HFFc6 (cell line): ENCODE data around the gene DMKN. TPM values are rescaled to one million over a fixed set of nuclear protein-coding genes. Genes with fewer than 3 reads are reported as not detected.

Source experiments
- DNase-seq: peaks from one replicate; pipeline ENCODE4 v3.0.0-alpha.2; 2018
- H3K27ac Mint-ChIP-seq: 2 replicates; pipeline ENCODE4 v1.8.0; 2020; ENCODE audit warnings: mild to moderate bottlenecking, mixed read lengths
- H3K27me3 Mint-ChIP-seq: 2 replicates; pipeline ENCODE4 v1.8.0; 2021; ENCODE audit warnings: mild to moderate bottlenecking, moderate library complexity, mixed read lengths; ENCODE audit not compliant: insufficient read depth
- H3K36me3 Mint-ChIP-seq: 2 replicates; pipeline ENCODE4 v1.8.0; 2021; ENCODE audit warnings: low read depth, mixed read lengths
- H3K4me1 Mint-ChIP-seq: 2 replicates; pipeline ENCODE4 v1.8.0; 2020; ENCODE audit warnings: low read depth, mixed read lengths
- H3K4me3 Mint-ChIP-seq: 2 replicates; pipeline ENCODE4 v1.8.0; 2020; ENCODE audit warnings: mild to moderate bottlenecking, moderate library complexity, mixed read lengths
- H3K9me3 Mint-ChIP-seq: 2 replicates; pipeline ENCODE4 v1.8.0; 2020; ENCODE audit warnings: mild to moderate bottlenecking, mixed read lengths
- CTCF ChIP-seq: fragments of 200-600 bp; sonication (generic); IDR thresholded peaks from 2 replicates; pipeline ENCODE4 v1.5.0; 2021; ENCODE audit warnings: antibody characterized with exemption, mild to moderate bottlenecking
- total RNA-seq, 6 experiments: library from RNA; stranded (reverse); fragmentation: NEBNext Ultra II Directional; extraction: Animal tissue kit (Norgen Biotek cat#: 25700); gene quantifications; 2 replicates in 1 of 6; 3 replicates in 5 of 6; pipeline ENCODE4 v1.2.3, GENCODE V29; 2021

The DMKN gene
- total RNA-seq, 6 experiments from 2014 or later, result 0.27 to 0.75 (median 0.73) TPM; not detected in 3

- H3K4me1 Mint-ChIP-seq, result no peaks in the 10 kb centered on the region; the same call in 1 of the 2 replicates
- H3K36me3 Mint-ChIP-seq, result no peaks in the 10 kb centered on the region
- H3K27me3 Mint-ChIP-seq, result peaks cover 75% of the 10 kb centered on the region
- no peak for TF ChIP-seq CTCF
- DNase-seq, result no peak
- H3K27ac Mint-ChIP-seq, result no peak overlapping the region
- no peaks in the 10 kb centered on the region for H3K9me3 Mint-ChIP-seq
- H3K4me3 Mint-ChIP-seq, result no peak overlapping the region
Observed at GRCh38 chr19:35506011-35506410, 7.4 kb downstream of the DMKN start.

DNA sequence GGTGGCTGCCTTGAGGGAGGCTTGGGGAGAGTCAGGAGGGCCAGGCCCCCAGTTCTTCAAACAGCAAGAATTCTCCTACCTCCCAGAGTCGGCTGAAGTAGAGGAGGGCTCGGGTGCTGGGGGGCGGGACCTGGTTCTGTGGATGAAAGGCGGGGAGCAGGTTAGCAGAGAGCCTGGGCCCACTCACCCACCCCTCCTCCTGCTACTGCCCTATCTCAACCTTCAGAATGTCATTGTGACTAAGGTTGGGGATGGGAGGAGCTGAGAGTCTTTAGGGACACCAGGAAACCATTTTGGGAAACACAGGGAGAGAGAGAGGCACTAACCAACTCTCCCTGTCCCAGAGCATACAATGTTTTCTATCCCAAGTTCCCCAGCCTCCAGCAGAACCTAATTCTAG is 10.7 kb downstream of the DMKN start:
- Mint-ChIP-seq H3K9me3 (no peaks in the 10 kb centered on the region), H3K27me3 (peaks cover 71% of the 10 kb centered on the region), H3K4me3 (no peak overlapping the region), H3K4me1 (no peaks in the 10 kb centered on the region), H3K27ac (no peak overlapping the region), H3K36me3 (no peaks in the 10 kb centered on the region)
- TF ChIP-seq CTCF, result no peak
- no peak for DNase-seq

GRCh38 chr19:35501684-35502083 is 11.8 kb downstream of the DMKN start:
- Mint-ChIP-seq H3K9me3 (no peaks in the 10 kb centered on the region), H3K27ac (no peak overlapping the region), H3K4me3 (no peak overlapping the region), H3K36me3 (no peaks in the 10 kb centered on the region), H3K4me1 (no peaks in the 10 kb centered on the region), H3K27me3 (peaks cover 61% of the 10 kb centered on the region)
- no peak for TF ChIP-seq CTCF
- no peak for DNase-seq

DNA sequence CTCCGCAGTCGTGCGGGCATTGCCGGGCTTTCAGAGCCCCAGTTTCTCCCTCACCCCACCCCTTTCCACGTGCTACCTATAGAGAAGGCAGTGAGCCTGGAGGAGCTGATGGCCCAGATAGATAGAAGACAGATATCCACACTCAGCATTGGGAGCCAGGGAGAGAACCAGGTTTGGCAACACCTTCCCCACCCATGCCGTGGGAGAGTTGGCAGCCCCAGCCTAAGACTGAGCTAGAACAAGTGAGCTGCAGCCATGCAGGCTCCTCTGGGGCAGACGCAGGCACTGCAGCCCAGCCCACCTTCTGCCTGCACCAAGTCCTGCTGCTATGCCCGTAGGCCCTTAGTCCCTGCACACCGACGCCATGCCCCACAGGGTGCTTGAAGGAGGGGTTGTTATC is 12.8 kb downstream of the DMKN start:
- H3K27ac Mint-ChIP-seq, result no peak overlapping the region
- H3K4me1 Mint-ChIP-seq, result no peaks in the 10 kb centered on the region
- H3K4me3 Mint-ChIP-seq, result no peak overlapping the region
- no peak for TF ChIP-seq CTCF
- no peaks in the 10 kb centered on the region for H3K36me3 Mint-ChIP-seq
- no peaks in the 10 kb centered on the region for H3K9me3 Mint-ChIP-seq
- H3K27me3 Mint-ChIP-seq, result peaks cover 52% of the 10 kb centered on the region
- DNase-seq, result no peak

DNA sequence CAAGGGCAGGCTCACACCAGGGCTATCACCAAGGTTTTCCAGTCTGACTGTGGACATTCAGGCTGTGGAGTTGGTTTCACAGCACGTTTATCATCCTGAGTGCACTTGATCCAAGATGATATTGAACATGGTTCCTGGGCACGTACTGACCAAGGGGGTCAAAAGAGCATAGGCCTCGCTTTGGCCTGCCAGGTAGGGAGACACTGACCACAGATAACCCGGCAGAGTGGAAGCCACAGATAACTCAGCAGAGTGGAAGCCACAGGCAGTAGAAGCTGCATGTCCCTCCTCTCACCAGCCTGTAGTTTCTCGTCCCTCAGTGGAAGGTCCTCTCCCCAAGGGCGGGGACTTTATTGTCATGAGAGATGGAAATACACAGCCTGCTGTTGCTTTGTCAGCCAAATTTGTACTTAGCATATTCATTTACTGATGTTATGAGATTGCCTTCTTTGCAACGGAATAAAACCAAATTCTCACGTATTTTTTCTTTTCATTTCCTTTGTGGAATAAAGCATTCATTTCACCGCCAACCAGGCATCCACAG is 14.4 kb downstream of the DMKN start:
- Mint-ChIP-seq H3K27ac (no peak overlapping the region), H3K9me3 (no peaks in the 10 kb centered on the region), H3K4me3 (no peak overlapping the region), H3K36me3 (no peaks in the 10 kb centered on the region), H3K27me3 (peaks cover 52% of the 10 kb centered on the region), H3K4me1 (no peaks in the 10 kb centered on the region)
- DNase-seq, result no peak
- TF ChIP-seq CTCF, result no peak

DNA sequence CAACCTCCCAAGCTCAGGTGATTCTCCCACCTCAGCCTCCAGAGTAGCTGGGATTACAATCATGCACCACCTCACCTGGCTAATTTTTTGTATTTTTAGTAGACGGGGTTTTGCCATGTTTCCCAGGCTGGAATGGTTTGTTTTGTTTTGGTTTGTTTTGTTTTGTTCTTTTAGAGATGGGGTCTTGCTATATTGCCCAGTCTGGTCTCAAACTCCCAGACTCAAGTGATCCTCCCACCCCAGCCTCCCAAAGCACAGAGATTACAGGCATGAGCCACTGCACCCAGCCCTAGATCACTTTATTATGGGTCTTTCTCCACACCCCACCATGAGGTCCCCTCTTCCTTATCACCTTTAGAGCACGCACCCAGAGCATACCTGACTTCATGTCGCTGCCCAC is 15.2 kb downstream of the DMKN start:
- no peaks in the 10 kb centered on the region for H3K36me3 Mint-ChIP-seq

More for the DNA sequence above, 15.2 kb downstream of the DMKN start:
- no peak for TF ChIP-seq CTCF
- H3K9me3 Mint-ChIP-seq, result no peaks in the 10 kb centered on the region
- no peak for DNase-seq
- H3K27me3 Mint-ChIP-seq, result peaks cover 52% of the 10 kb centered on the region
- no peaks in the 10 kb centered on the region for H3K4me1 Mint-ChIP-seq
- no peak overlapping the region for H3K4me3 Mint-ChIP-seq
- H3K27ac Mint-ChIP-seq, result no peak overlapping the region
